ENCODE measurements around the gene ERC2. TPM values are rescaled to one million over a fixed set of nuclear protein-coding genes. Genes with fewer than 3 reads are reported as not detected.
A peak's percentile ranks its signal among the peaks of the same experiment; 100 is the strongest.

The ERC2 gene
- total RNA-seq, 2 donors from 2014 or later, result 16.1 to 22.8 TPM

DNA sequence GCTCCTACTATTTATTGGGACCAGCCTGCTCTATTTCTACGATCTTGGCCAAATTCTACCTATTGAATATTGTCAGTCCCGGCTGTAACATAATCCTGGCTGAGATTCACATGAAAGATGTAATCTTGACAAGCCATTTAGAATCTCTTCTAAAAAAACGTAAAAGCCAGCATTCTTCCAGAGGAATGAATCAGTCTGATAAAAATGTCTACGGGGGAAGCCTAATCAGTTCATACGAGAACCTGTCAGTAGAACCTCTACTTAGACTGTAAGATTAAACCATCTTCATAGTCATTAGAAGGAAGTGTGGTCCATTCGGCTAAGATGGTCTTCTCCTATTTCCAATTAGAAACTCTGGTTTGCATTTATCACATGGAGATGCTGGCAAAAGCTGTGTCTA is 833.9 kb downstream of the ERC2 start:
- H3K4me3 Mint-ChIP-seq, result no peak overlapping the region
- DNase-seq, result no peak
- no peak overlapping the region for H3K4me3 ChIP-seq (ENCODE audit: low read length)
- H3K27me3 Mint-ChIP-seq (ENCODE audit: insufficient read depth), result peaks cover 4% of the 10 kb centered on the region
- H3K9me3 Mint-ChIP-seq, result no peaks in the 10 kb centered on the region
- WGBS, 2 experiments (ENCODE audit: insufficient coverage in 1 of 2, insufficient read length in 1 of 2), result 90 to 91% methylated on average over 6 of the region's 6 CpGs
- H3K27ac Mint-ChIP-seq, result no peak overlapping the region
- TF ChIP-seq CTCF (conservative IDR thresholded peaks at IDR 0.05), result no peak
- H3K27me3 ChIP-seq (ENCODE audit: control insufficient read depth, insufficient read depth, low read length, poor library complexity, severe bottlenecking), result no peaks in the 10 kb centered on the region
- H3K4me1 Mint-ChIP-seq, result peaks cover 10% of the 10 kb centered on the region
- no peak overlapping the region for H3K27ac ChIP-seq (ENCODE audit: low read depth, low read length)
- no peak overlapping the region for H3K9ac ChIP-seq (ENCODE audit: extremely low read depth, low read length, poor library complexity, severe bottlenecking)
- no peaks in the 10 kb centered on the region for H3K36me3 ChIP-seq (ENCODE audit: control insufficient read depth, insufficient read depth, low read length)
- no peaks in the 10 kb centered on the region for H3K36me3 Mint-ChIP-seq (ENCODE audit: low read depth)
- no peaks in the 10 kb centered on the region for H3K9me3 ChIP-seq (ENCODE audit: control insufficient read depth, low read length)
- peaks cover 3% of the 10 kb centered on the region for H3K4me1 ChIP-seq (ENCODE audit: control insufficient read depth, insufficient read depth, low read length)

- Histone ChIP-seq H3K27me3 (ENCODE audit: control insufficient read depth, insufficient read depth, low read length, poor library complexity, severe bottlenecking) (no peaks in the 10 kb centered on the region), H3K36me3 (ENCODE audit: control insufficient read depth, insufficient read depth, low read length) (no peaks in the 10 kb centered on the region), H3K4me1 (ENCODE audit: control insufficient read depth, insufficient read depth, low read length) (peaks cover 3% of the 10 kb centered on the region), H3K9me3 (ENCODE audit: control insufficient read depth, low read length) (no peaks in the 10 kb centered on the region), H3K4me3 (ENCODE audit: low read length) (no peak overlapping the region), H3K27ac (ENCODE audit: low read depth, low read length) (no peak overlapping the region), H3K9ac (ENCODE audit: extremely low read depth, low read length, poor library complexity, severe bottlenecking) (no peak overlapping the region)
- Mint-ChIP-seq H3K9me3 (no peaks in the 10 kb centered on the region), H3K27me3 (ENCODE audit: insufficient read depth) (peaks cover 2% of the 10 kb centered on the region), H3K4me1 (peaks cover 5% of the 10 kb centered on the region), H3K36me3 (ENCODE audit: low read depth) (no peaks in the 10 kb centered on the region), H3K4me3 (no peak overlapping the region), H3K27ac (no peak overlapping the region)
- WGBS, 2 experiments (ENCODE audit: insufficient coverage in 1 of 2, insufficient read length in 1 of 2), result 89% methylated on average over 2 of the region's 2 CpGs; no CpG with 5 or more reads in 1 of the 2 experiments
- TF ChIP-seq CTCF (conservative IDR thresholded peaks at IDR 0.05), result peak; percentile 22
- DNase-seq, result no peak
Measured at GRCh38 chr3:55633333-55633732, 834.9 kb downstream of the ERC2 start.

DNA sequence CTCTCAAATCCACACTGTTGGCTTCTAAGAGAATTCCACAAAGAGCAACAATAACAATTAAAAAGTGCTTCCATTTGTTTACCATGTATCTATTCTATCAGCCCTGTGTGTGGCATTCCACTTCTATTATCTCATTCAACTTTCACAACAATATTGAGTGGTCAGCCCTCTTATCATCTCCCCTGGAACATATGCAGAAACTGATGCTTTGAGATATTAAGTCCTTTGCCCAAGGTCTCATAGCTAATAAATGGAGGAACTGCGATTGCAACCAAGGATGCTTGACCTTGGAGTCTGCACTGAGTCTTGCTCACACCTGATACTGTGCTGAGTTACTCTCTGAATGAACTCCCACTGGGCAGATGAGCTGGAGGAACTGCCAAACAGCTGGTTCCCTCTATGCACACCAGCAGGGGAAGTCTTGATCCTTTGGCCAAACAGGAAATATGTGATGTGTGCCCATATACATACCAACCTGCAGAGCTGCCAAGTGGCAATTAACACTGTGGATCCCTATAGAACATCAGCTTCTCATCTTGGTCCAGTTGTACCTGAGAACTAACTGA is 836.4 kb downstream of the ERC2 start:
- Mint-ChIP-seq H3K4me3 (no peak overlapping the region), H3K4me1 (peaks cover 5% of the 10 kb centered on the region), H3K9me3 (no peaks in the 10 kb centered on the region), H3K27ac (no peak overlapping the region), H3K36me3 (ENCODE audit: low read depth) (no peaks in the 10 kb centered on the region), H3K27me3 (ENCODE audit: insufficient read depth) (peaks cover 2% of the 10 kb centered on the region)
- no peak overlapping the region for H3K4me3 ChIP-seq (ENCODE audit: low read length)
- no peaks in the 10 kb centered on the region for H3K9me3 ChIP-seq (ENCODE audit: control insufficient read depth, low read length)
- WGBS, 2 experiments (ENCODE audit: insufficient coverage in 1 of 2, insufficient read length in 1 of 2), result 91 to 93% methylated on average over 1 of the region's 1 CpG
- DNase-seq, result peak; percentile 69
- no peaks in the 10 kb centered on the region for H3K27me3 ChIP-seq (ENCODE audit: control insufficient read depth, insufficient read depth, low read length, poor library complexity, severe bottlenecking)
- H3K9ac ChIP-seq (ENCODE audit: extremely low read depth, low read length, poor library complexity, severe bottlenecking), result no peak overlapping the region
- TF ChIP-seq CTCF (conservative IDR thresholded peaks at IDR 0.05), result no peak
- no peaks in the 10 kb centered on the region for H3K36me3 ChIP-seq (ENCODE audit: control insufficient read depth, insufficient read depth, low read length)
- no peak overlapping the region for H3K27ac ChIP-seq (ENCODE audit: low read depth, low read length)
- peaks cover 3% of the 10 kb centered on the region for H3K4me1 ChIP-seq (ENCODE audit: control insufficient read depth, insufficient read depth, low read length)
